ENCODE measurements around the gene RAB7A.

The RAB7A gene

GRCh38 chr3:128768471-128768870 is 42.5 kb downstream of the RAB7A start:
- no peak for TF ChIP-seq TAF1 (IDR thresholded peaks at IDR 0.05; ENCODE audit: low read depth)
- TF ChIP-seq FOXM1 (IDR thresholded peaks at IDR 0.05; ENCODE audit: borderline replicate concordance, low read depth) = no peak
- no peak for TF ChIP-seq RAD21 (IDR thresholded peaks at IDR 0.05; ENCODE audit: low read depth)
- TF ChIP-seq, protein P1, sequence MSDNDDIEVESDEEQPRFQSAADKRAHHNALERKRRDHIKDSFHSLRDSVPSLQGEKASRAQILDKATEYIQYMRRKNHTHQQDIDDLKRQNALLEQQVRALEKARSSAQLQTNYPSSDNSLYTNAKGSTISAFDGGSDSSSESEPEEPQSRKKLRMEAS (IDR thresholded peaks at IDR 0.05) = no peak
- TF ChIP-seq EP300 (IDR thresholded peaks at IDR 0.05; ENCODE audit: borderline replicate concordance) = no peak
- TF ChIP-seq, protein P2, sequence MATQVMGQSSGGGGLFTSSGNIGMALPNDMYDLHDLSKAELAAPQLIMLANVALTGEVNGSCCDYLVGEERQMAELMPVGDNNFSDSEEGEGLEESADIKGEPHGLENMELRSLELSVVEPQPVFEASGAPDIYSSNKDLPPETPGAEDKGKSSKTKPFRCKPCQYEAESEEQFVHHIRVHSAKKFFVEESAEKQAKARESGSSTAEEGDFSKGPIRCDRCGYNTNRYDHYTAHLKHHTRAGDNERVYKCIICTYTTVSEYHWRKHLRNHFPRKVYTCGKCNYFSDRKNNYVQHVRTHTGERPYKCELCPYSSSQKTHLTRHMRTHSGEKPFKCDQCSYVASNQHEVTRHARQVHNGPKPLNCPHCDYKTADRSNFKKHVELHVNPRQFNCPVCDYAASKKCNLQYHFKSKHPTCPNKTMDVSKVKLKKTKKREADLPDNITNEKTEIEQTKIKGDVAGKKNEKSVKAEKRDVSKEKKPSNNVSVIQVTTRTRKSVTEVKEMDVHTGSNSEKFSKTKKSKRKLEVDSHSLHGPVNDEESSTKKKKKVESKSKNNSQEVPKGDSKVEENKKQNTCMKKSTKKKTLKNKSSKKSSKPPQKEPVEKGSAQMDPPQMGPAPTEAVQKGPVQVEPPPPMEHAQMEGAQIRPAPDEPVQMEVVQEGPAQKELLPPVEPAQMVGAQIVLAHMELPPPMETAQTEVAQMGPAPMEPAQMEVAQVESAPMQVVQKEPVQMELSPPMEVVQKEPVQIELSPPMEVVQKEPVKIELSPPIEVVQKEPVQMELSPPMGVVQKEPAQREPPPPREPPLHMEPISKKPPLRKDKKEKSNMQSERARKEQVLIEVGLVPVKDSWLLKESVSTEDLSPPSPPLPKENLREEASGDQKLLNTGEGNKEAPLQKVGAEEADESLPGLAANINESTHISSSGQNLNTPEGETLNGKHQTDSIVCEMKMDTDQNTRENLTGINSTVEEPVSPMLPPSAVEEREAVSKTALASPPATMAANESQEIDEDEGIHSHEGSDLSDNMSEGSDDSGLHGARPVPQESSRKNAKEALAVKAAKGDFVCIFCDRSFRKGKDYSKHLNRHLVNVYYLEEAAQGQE (IDR thresholded peaks at IDR 0.05; ENCODE audit: low read depth) = no peak
- TF ChIP-seq NFIC (IDR thresholded peaks at IDR 0.05) = no peak
- no peak for TF ChIP-seq CREB1 (IDR thresholded peaks at IDR 0.05; ENCODE audit: low read depth)
- no peak for TF ChIP-seq TCF12 (IDR thresholded peaks at IDR 0.05; ENCODE audit: low read depth)
- no peak for TF ChIP-seq YY1 (IDR thresholded peaks at IDR 0.05; ENCODE audit: low read depth)
- TF ChIP-seq ZBTB7A (IDR thresholded peaks at IDR 0.05; ENCODE audit: low read depth) = no peak
- TF ChIP-seq, protein P3, sequence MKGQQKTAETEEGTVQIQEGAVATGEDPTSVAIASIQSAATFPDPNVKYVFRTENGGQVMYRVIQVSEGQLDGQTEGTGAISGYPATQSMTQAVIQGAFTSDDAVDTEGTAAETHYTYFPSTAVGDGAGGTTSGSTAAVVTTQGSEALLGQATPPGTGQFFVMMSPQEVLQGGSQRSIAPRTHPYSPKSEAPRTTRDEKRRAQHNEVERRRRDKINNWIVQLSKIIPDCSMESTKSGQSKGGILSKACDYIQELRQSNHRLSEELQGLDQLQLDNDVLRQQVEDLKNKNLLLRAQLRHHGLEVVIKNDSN (IDR thresholded peaks at IDR 0.05) = no peak
- no peak for TF ChIP-seq EGR1 (IDR thresholded peaks at IDR 0.05)
- no peak for TF ChIP-seq CEBPB (IDR thresholded peaks at IDR 0.05)
- TF ChIP-seq TEAD4 (IDR thresholded peaks at IDR 0.05) = no peak

- TF ChIP-seq NFIC (IDR thresholded peaks at IDR 0.05) (no peak), TCF12 (IDR thresholded peaks at IDR 0.05; ENCODE audit: low read depth) (no peak), EP300 (IDR thresholded peaks at IDR 0.05; ENCODE audit: borderline replicate concordance) (no peak), ZBTB7A (IDR thresholded peaks at IDR 0.05; ENCODE audit: low read depth) (no peak), FOXM1 (IDR thresholded peaks at IDR 0.05; ENCODE audit: borderline replicate concordance, low read depth) (no peak), CEBPB (IDR thresholded peaks at IDR 0.05) (no peak), EGR1 (IDR thresholded peaks at IDR 0.05) (no peak), YY1 (IDR thresholded peaks at IDR 0.05; ENCODE audit: low read depth) (no peak), TAF1 (IDR thresholded peaks at IDR 0.05; ENCODE audit: low read depth) (no peak), RAD21 (IDR thresholded peaks at IDR 0.05; ENCODE audit: low read depth) (no peak), CREB1 (IDR thresholded peaks at IDR 0.05; ENCODE audit: low read depth) (no peak), TEAD4 (IDR thresholded peaks at IDR 0.05) (no peak)
- TF ChIP-seq, protein P2 (IDR thresholded peaks at IDR 0.05; ENCODE audit: low read depth) = no peak
- TF ChIP-seq, protein P1 (IDR thresholded peaks at IDR 0.05) = no peak
- TF ChIP-seq, protein P3 (IDR thresholded peaks at IDR 0.05) = no peak
These were observed 44.4 kb downstream of the RAB7A start for GRCh38 chr3:128770387-128770786.

DNA sequence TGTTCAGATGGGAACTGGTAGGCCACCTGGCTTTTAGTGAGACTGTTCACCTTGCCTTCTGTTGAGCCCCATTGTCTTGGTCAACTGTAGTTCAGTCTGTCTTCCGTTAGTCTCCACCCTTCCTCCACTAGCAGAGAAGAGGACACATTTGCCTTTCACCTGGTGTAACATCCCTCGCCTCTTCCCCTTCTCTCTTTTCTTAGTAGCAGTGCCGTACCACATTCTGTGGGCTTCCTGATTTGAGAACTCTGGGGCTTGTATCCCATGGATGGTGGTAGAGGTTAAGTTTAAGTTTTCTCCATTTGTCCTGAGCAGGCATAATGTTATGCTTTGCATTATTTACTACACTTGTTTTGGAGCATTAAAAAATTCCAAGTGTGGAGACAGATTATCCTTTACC is 49.3 kb downstream of the RAB7A start:
- TF ChIP-seq TCF12 (IDR thresholded peaks at IDR 0.05; ENCODE audit: low read depth) = no peak
- TF ChIP-seq TAF1 (IDR thresholded peaks at IDR 0.05; ENCODE audit: low read depth) = no peak

DNA sequence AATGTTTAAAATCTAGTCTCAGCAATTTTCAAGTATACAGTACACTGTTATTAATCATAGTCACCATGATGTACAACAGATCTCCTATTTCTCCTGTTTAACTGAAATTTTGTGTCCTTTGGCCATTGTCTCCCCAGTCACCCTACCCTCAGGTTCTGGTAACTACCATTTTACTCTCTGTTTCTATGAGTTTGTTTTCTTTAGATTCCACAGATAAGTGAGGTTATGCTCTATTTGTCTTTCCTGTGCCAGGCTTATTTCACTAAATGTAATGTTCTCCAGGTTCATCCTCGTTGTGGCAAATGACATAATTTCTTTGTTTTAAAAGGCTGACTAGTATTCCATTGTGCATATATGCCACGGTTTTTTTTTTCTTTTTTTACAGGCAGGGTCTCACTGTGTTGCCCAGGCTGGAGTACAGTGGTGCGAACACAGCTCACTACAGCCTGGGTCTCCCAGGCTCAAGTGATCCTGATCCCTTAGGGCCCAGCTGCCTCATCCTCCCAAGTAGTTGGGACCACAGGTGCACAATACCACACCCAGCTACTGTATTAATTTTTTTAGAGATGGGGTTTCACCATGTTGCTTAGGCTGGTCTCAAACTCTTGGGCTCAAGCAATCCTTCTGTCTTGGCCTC is 50.0 kb downstream of the RAB7A start:
- no peak for TF ChIP-seq EGR1 (IDR thresholded peaks at IDR 0.05)
- TF ChIP-seq ZBTB7A (IDR thresholded peaks at IDR 0.05; ENCODE audit: low read depth) = no peak
- TF ChIP-seq, protein P3 (IDR thresholded peaks at IDR 0.05) = no peak
- TF ChIP-seq TCF12 (IDR thresholded peaks at IDR 0.05; ENCODE audit: low read depth) = no peak
- TF ChIP-seq EP300 (IDR thresholded peaks at IDR 0.05; ENCODE audit: borderline replicate concordance) = no peak
- TF ChIP-seq, protein P1 (IDR thresholded peaks at IDR 0.05) = no peak
- TF ChIP-seq, protein P2 (IDR thresholded peaks at IDR 0.05; ENCODE audit: low read depth) = no peak
- no peak for TF ChIP-seq FOXM1 (IDR thresholded peaks at IDR 0.05; ENCODE audit: borderline replicate concordance, low read depth)
- TF ChIP-seq NFIC (IDR thresholded peaks at IDR 0.05) = no peak
- TF ChIP-seq YY1 (IDR thresholded peaks at IDR 0.05; ENCODE audit: low read depth) = no peak
- no peak for TF ChIP-seq CREB1 (IDR thresholded peaks at IDR 0.05; ENCODE audit: low read depth)
- no peak for TF ChIP-seq TEAD4 (IDR thresholded peaks at IDR 0.05)
- TF ChIP-seq RAD21 (IDR thresholded peaks at IDR 0.05; ENCODE audit: low read depth) = no peak
